Kidney epithelial cell (primary cell): Measurements from ENCODE around the gene TENT4B. TPM values are rescaled to one million over a fixed set of nuclear protein-coding genes. Genes with fewer than 3 reads are reported as not detected.
"Not testable (repeated sequence)": the region's sequence is repeated elsewhere in the genome, so short reads cannot be mapped to it uniquely, and the experiment has no call there.

ENCODE experiments used
- DNase-seq: peaks from one replicate; pipeline ENCODE4 v3.0.0-alpha.2; 2010; ENCODE audit warnings: low read depth
- H3K27me3 ChIP-seq: 2 replicates; pipeline ENCODE4 v1.6.0; 2011; ENCODE audit warnings: low read length; ENCODE audit not compliant: control insufficient read depth, insufficient read depth
- H3K36me3 ChIP-seq: 2 replicates; pipeline ENCODE4 v1.5.1; 2011; ENCODE audit warnings: low read length; ENCODE audit not compliant: control insufficient read depth, insufficient read depth
- H3K4me3 ChIP-seq: 2 replicates; pipeline ENCODE4 v1.5.1; 2011; ENCODE audit warnings: low read depth, mild to moderate bottlenecking, control low read depth, low read length
- total RNA-seq: library from RNA; depleted of rRNA; stranded (reverse); fragments of >200 nt; gene quantifications from 2 replicates; pipeline ENCODE4 v1.2.3, GENCODE V29; 2015
- TF ChIP-seq, protein P1 (sequence below): IDR thresholded peaks from 2 replicates; pipeline ENCODE4 v1.5.1; 2011; ENCODE audit warnings: mild to moderate bottlenecking, moderate library complexity, low read length, control low read depth, inconsistent platforms; ENCODE audit not compliant: insufficient read depth, poor library complexity, severe bottlenecking

Gene TENT4B
- total RNA-seq, 1 donor from 2014 or later, result 11.0 TPM

- Histone ChIP-seq H3K4me3 (no peak overlapping the region), H3K27me3 (no peaks in the 10 kb centered on the region), H3K36me3 (no peaks in the 10 kb centered on the region)
- TF ChIP-seq, protein P1, sequence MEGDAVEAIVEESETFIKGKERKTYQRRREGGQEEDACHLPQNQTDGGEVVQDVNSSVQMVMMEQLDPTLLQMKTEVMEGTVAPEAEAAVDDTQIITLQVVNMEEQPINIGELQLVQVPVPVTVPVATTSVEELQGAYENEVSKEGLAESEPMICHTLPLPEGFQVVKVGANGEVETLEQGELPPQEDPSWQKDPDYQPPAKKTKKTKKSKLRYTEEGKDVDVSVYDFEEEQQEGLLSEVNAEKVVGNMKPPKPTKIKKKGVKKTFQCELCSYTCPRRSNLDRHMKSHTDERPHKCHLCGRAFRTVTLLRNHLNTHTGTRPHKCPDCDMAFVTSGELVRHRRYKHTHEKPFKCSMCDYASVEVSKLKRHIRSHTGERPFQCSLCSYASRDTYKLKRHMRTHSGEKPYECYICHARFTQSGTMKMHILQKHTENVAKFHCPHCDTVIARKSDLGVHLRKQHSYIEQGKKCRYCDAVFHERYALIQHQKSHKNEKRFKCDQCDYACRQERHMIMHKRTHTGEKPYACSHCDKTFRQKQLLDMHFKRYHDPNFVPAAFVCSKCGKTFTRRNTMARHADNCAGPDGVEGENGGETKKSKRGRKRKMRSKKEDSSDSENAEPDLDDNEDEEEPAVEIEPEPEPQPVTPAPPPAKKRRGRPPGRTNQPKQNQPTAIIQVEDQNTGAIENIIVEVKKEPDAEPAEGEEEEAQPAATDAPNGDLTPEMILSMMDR, result no peak
- no peak for DNase-seq
These were observed 81.9 kb downstream of the TENT4B start for GRCh38 chr16:50234771-50235556.

GRCh38 chr16:50235581-50235980, 82.5 kb downstream of the TENT4B start:
- DNase-seq, result no peak
- Histone ChIP-seq H3K4me3 (no peak overlapping the region), H3K27me3 (no peaks in the 10 kb centered on the region), H3K36me3 (no peaks in the 10 kb centered on the region)
- TF ChIP-seq, protein P1, result no peak

DNA sequence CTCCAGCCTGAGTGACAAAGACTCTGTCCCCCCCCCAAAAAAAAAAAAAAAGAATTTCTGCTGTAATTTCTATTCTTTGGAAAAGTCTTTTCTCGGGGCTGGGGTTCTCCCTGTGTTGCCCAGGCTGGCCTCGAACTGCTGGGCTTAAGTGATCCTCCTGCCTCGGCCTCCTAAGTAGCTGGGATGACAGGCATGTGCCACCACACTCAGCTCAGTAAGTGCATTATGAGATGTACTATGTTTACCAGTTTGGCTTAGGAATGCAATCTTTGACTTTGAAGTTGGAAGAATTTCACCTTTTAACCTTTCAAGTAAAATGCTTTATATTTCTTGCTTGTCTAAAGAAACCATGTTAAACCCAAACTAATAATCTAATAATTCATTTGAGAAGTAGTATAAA, 85.2 kb downstream of the TENT4B start:
- no peak for DNase-seq
- no peaks in the 10 kb centered on the region for H3K36me3 ChIP-seq
- no peaks in the 10 kb centered on the region for H3K27me3 ChIP-seq
- no peak overlapping the region for H3K4me3 ChIP-seq
- TF ChIP-seq, protein P1, result no peak

DNA sequence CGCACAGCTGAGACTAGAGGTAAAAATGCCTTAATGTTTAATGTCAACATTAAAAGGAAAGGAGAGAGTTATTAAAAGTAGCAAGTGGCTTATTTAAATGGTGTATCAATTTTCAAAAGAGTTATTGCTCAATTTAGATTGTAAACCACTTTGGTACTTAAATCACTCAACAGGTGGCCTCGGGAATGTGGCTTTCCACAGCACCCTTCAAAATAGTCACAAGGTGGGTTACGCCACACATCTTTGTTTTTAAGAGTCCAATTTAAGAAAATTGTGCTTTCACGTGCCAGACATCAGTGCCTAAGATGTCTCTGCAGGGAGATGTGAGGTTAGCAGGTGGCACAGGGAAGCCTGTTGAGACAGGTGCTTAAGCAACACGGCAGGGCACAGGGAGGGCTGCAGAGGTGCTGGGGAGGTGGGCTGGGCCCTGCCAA, 85.8 kb downstream of the TENT4B start:
- no peak overlapping the region for H3K4me3 ChIP-seq
- H3K27me3 ChIP-seq, result no peaks in the 10 kb centered on the region
- TF ChIP-seq, protein P1, result no peak
- DNase-seq, result no peak
- H3K36me3 ChIP-seq, result no peaks in the 10 kb centered on the region

DNA sequence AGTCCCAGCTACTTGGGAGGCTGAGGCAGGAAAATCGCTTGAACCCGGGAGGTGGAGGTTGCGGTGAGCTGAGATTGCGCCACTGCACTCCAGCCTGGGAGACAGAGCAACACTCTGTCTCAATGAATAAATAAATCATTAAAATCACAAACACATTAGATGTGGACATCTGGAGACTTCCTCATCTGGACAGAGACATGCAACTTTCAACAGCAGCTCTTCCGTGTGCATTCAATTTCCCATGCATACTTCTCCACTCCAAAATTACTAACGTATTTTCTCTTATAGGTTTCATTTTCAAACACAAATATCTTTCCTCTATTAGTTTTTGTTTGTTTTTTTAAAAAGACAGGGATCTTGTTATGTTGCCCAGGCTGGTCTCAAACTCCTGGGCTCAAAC, 89.9 kb downstream of the TENT4B start:
- not testable (repeated sequence) for DNase-seq, H3K27me3 ChIP-seq, H3K36me3 ChIP-seq, H3K4me3 ChIP-seq

DNA sequence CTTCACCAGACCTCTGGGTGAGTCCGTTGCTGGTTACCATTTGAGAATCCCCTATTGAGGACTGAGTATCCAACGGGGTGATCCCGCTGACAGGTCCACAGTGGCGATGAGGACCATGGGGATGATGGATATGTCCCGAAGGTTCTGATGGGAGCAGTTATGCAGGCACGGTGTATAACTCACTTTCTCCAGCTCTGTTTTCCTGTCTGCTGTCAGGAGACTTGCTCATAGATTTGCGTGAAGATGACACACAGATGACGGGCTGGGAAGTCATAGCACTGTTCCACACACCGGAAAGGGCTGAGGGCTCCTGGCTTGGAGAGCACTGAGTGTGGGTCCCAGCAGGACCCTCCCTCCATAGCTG, 91.0 kb downstream of the TENT4B start:
- Histone ChIP-seq H3K36me3 (no peaks in the 10 kb centered on the region), H3K27me3 (no peaks in the 10 kb centered on the region), H3K4me3 (no peak overlapping the region)
- no peak for DNase-seq
- TF ChIP-seq, protein P1, result no peak
